ENCODE data around the gene ZNF180.
"Not testable (repeated sequence)": the region's sequence is repeated elsewhere in the genome, so short reads cannot be mapped to it uniquely, and the experiment has no call there.

The ZNF180 gene

DNA sequence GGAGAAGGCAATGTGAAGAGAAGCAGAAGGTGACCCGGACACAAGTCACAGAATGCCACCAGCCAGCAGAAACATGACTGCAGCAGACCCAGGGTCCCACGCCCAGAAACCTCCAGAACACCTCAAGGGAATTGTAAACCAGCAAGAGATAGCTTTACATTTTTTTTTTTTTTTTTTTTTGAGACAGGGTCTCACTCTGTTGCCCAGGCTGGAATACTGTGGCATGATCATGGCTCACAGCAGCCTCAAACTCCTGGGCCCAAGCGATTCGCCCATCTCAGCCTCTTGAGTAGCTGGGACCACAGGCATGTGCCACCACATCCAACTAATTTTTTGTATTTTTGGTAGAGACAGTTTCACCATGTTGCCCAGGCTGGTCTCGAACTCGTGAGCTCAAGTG, 39.7 kb upstream of the ZNF180 start:
- no peak for DNase-seq (ENCODE audit: extremely low read depth, low read depth)
- H3K4me3 ChIP-seq (replicated peaks; ENCODE audit: low read depth, low read length), result no peak overlapping the region
- TF ChIP-seq, protein P1, sequence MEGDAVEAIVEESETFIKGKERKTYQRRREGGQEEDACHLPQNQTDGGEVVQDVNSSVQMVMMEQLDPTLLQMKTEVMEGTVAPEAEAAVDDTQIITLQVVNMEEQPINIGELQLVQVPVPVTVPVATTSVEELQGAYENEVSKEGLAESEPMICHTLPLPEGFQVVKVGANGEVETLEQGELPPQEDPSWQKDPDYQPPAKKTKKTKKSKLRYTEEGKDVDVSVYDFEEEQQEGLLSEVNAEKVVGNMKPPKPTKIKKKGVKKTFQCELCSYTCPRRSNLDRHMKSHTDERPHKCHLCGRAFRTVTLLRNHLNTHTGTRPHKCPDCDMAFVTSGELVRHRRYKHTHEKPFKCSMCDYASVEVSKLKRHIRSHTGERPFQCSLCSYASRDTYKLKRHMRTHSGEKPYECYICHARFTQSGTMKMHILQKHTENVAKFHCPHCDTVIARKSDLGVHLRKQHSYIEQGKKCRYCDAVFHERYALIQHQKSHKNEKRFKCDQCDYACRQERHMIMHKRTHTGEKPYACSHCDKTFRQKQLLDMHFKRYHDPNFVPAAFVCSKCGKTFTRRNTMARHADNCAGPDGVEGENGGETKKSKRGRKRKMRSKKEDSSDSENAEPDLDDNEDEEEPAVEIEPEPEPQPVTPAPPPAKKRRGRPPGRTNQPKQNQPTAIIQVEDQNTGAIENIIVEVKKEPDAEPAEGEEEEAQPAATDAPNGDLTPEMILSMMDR (IDR thresholded peaks at IDR 0.05; ENCODE audit: low read depth, low read length, missing control alignments), result no peak

DNA sequence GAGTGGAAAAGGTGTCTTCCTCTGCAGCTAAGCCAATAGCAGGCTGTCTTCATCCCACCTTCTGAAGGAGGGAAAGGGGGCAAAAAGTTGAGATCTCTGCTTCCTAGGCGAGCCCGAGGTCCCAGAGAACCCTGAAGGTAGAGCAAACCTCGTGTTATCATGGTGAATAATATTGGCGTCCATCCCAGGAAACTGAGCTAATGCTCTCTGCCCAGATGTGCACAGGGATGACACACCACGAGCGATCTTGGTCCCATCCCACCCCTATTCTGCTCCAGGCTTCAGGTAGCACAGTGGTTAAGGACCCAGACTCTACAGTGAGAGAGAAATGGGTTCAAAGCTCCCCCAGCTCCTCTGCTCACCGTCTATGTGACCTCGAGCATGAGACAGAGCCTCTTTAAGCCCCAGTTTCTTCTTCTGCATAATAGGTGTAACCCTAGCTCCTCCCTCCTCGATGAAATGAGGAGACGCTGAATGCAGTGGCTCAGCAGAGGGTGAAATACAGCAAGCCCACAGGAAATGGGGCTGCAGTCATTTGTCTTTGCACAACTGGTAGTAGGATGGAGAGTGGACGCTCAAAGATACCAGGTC, 39.0 kb upstream of the ZNF180 start:
- DNase-seq (ENCODE audit: extremely low read depth, low read depth), result no peak
- TF ChIP-seq, protein P1 (IDR thresholded peaks at IDR 0.05; ENCODE audit: low read depth, low read length, missing control alignments), result no peak

DNA sequence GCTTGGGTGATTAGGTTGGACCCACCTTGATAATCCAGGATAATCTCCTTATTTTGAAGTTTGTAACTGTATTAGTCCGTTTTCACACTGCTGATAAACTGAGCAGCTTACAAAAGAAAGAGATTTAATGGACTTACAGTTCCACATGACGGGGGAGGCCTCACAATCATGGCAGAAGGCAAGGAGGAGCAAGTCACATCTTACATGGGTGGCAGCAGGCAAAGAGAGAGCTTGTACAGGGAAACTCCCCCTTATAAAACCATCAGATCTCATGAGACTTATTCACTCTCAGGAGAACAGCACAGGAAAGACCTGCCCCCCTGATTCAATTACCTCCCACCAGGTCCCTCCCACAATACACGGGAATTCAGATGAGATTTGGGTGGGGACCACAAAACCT, 35.0 kb upstream of the ZNF180 start:
- H3K4me3 ChIP-seq (replicated peaks; ENCODE audit: low read depth, low read length); DNase-seq (ENCODE audit: extremely low read depth, low read depth): not testable (repeated sequence)

More for the DNA sequence above, 39.0 kb upstream of the ZNF180 start:
- no peak overlapping the region for H3K4me3 ChIP-seq (replicated peaks; ENCODE audit: low read depth, low read length)

DNA sequence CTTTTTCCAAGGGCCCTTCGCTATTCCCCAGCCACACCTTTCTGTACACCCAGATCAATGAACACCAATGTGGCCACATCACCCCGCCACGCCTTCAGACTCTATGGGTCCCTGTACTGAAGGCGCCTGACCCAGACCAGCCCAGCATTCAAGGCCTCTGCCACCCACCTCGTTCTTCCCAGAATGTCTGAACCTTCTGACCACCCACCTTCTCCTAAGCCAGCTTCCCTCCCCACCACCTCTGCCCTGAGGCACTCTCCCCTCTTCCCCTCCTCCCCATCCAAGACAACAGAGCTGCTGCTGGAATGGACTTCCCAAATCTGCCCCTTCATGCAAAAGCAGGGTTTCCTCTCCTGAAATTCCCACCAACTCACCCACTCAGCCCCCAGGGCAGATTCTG, 32.5 kb upstream of the ZNF180 start:
- H3K4me3 ChIP-seq (replicated peaks; ENCODE audit: low read depth, low read length), result no peak overlapping the region
- DNase-seq (ENCODE audit: extremely low read depth, low read depth), result no peak
- TF ChIP-seq, protein P1 (IDR thresholded peaks at IDR 0.05; ENCODE audit: low read depth, low read length, missing control alignments), result no peak

DNA sequence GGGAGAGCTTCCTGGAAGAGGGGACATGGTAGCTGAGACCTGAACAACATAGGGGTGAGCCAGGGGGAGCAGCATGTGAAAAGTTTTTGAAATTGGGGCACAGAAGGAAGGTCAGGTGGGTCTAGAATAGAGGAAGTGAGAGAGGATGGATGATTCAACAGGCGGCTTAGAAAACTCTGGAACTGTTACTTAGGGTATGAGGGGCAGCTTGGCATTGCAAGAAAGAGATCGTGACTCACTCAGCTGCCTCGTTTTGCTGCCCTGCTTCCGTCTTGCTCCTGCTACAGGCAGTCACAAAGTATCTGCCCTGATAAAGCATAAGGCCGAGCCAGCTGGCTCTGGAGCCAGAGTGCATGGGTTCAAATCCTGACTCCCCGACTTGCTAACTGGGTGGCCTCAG, 30.5 kb upstream of the ZNF180 start:
- TF ChIP-seq, protein P1 (IDR thresholded peaks at IDR 0.05; ENCODE audit: low read depth, low read length, missing control alignments), result no peak
- no peak for DNase-seq (ENCODE audit: extremely low read depth, low read depth)

DNA sequence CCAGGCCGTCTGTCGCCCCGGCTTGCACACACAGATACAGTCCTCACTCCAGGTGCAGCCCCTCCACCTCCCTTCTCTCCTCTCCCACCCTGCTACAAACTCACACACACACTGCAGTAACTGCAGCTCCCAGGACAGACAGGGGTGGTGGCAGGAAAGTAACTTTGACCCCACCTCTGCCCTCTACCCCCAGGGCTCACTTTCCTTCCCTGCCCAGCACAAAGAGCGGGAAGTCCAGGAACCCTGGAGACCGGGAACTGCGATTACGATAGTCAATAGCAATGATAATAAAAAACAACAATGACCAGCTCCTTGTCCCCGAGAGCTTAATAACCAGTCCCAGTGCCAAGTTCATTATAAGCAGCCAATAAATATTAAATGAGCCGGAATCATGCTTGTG, 29.2 kb upstream of the ZNF180 start, which contains the start of gene CEACAM20:
TSS of gene CEACAM20 (minus strand) at position 140 of the 400 bp plus-strand sequence. CDS start 166 bp downstream, outside the sequence.
- H3K4me3 ChIP-seq (replicated peaks; ENCODE audit: low read depth, low read length), result no peak within 1 kb of the TSS
- no peak for DNase-seq (ENCODE audit: extremely low read depth, low read depth)
- TF ChIP-seq, protein P1 (IDR thresholded peaks at IDR 0.05; ENCODE audit: low read depth, low read length, missing control alignments), result no peak

More for the DNA sequence above, 30.5 kb upstream of the ZNF180 start:
- H3K4me3 ChIP-seq (replicated peaks; ENCODE audit: low read depth, low read length), result no peak overlapping the region

DNA sequence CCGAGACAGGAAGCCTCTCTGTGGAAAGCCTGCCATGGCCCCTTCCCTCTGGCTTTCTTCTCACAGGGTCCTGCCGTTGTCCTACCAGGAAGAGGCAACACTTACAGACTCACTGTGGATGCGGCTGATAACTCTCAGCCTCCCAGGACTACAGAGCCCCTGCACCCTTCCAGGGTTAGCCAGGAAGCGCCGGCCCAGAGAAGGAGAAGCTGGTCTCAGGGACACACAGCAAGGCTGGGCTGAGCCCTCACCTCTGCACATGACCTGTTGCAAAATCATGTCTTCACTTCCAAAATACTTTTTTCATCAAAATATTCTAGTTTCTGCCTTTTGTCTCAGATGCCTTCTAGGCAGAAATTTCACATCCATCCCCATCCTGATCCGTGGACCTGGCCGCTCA, 27.2 kb upstream of the ZNF180 start:
- no peak overlapping the region for H3K4me3 ChIP-seq (replicated peaks; ENCODE audit: low read depth, low read length)
- no peak for DNase-seq (ENCODE audit: extremely low read depth, low read depth)
- TF ChIP-seq, protein P1 (IDR thresholded peaks at IDR 0.05; ENCODE audit: low read depth, low read length, missing control alignments), result no peak

Measured in HFF-Myc (cell line).